Stomach (tissue), 4 donors: ENCODE results near the gene ZNF768.

Experiments used
- CTCF ChIP-seq, 7 experiments: fragments of 450-650 bp in 4 of 7; fragments of 200-600 bp in 3 of 7; sonication (generic) in 3 of 7; IDR thresholded peaks; one replicate each; pipeline ENCODE4 v1.5.1; 2016 to 2019; ENCODE audit warnings: antibody characterized with exemption in 7 of 7, control low read depth in 2 of 7, mild to moderate bottlenecking in 1 of 7
- POLR2AphosphoS5 ChIP-seq, 3 donors: sonication (generic); formaldehyde crosslinking; IDR thresholded peaks; one replicate each; pipeline ENCODE4 v1.6.1; 2016; ENCODE audit warnings: antibody characterized with exemption in 3 of 3

DNA sequence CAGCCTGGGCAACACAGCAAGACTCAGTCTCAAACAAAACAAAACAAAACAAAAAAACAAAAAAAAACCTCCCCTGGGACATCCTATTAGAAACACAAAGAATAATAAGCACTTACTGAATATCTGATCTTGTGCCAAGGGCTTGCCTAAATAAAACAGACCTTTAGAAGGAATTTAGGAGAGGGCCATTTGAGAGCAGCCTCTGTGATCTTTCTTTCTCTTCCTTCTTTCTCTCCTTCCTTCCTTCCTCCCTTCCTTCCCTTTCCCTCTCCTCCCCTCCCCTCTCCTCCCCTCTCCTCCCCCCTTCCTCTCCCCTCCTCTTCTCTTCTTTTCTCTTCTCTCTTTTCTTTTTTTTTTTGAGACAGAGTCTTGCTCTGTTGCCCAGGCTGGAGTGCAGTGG, 41.5 kb downstream of the ZNF768 start:
- TF ChIP-seq CTCF (IDR thresholded peaks at IDR 0.05), result no peak
- TF ChIP-seq POLR2AphosphoS5 (IDR thresholded peaks at IDR 0.05), result no peak
